ENCODE results near the gene AQP1.

DNA sequence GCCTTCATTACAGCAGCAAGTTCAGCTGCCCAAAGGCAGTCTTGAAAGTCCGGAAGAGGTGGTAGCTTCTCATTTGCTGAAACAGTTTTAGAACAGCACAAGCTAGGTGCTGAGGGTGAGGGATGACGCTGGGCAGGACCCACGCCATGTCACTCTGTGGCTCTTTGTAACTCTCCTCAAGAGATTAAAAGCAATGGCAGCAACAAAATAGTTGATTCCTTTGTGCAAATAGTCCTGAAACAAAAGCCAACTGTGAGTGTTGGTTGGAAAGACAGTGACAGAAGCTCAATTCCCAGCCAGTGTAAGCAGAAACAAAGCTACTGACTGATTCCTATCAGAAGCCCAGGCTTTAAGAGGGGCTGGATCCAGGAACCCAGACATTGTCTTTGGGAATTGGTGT, 47.6 kb upstream of the AQP1 start:
- TF ChIP-seq EZH2 (IDR thresholded peaks at IDR 0.05; ENCODE audit: insufficient read depth, poor library complexity, severe bottlenecking): no peak
- TF ChIP-seq EZH2phosphoT487 (IDR thresholded peaks at IDR 0.05; ENCODE audit: insufficient read depth, low read depth): no peak
